Measurements from ENCODE around the gene SEMA3B. TPM values are rescaled to one million over a fixed set of nuclear protein-coding genes. Genes with fewer than 3 reads are reported as not detected.
A peak's percentile ranks its signal among the peaks of the same experiment; 100 is the strongest.

Gene SEMA3B
- total RNA-seq, 1 donor from 2014 or later = 5.4 TPM

DNA sequence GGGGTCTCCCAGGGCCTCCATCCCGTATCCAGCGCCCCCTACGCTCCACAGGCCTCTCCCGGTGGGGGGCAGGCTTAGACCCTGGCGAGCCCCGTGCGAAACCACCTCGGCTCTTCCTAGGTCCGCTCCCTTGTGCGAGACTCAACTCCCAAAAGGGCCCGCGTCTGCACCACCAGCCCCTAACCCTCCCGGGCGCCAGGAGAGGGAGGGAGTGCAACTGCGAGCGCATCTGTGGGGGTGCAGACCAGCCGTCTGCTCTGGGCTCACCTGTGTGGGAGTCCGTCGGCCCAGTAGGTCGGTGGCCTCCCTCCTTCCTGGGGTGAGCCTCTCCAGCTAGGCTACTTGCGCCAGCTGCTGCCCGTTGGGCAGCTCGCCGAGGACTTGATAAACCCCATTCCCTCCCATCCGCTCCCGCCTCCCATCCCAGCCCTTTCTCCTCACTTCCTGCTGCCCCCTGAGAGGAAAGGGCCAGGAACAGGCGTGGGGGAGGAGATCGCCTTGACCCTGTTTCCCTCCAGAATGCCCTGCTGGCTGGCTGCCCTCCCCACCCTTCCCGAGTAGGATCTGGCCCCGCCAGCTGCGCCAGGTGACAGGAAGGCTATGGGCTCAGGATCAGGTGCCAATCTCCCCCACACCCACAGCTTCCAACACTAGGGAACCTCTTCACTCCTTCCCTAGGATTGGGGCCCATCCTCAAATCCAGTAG, 53.6 kb downstream of the SEMA3B start, which contains the start of gene HYAL2:
Gene HYAL2, minus strand, starts transcription at position 360 of the 706 bp plus-strand sequence. CDS start 2,256 bp downstream, outside the sequence.
- DNase-seq = no peak
- H3K36me3 Mint-ChIP-seq (ENCODE audit: unreplicated experiment) = no peaks in the 10 kb centered on the region
- peak within 1 kb of the TSS; percentile 82 for H3K4me3 Mint-ChIP-seq (ENCODE audit: unreplicated experiment)
- no peak for TF ChIP-seq CTCF (IDR thresholded peaks at IDR 0.05; ENCODE audit: partially characterized antibody, unreplicated experiment)
- H3K27me3 Mint-ChIP-seq (ENCODE audit: unreplicated experiment) = peaks cover 8% of the 10 kb centered on the region
- peak within 1 kb of the TSS; percentile 95 for H3K27ac Mint-ChIP-seq (ENCODE audit: unreplicated experiment)
- peaks cover 6% of the 10 kb centered on the region for H3K9me3 Mint-ChIP-seq (ENCODE audit: unreplicated experiment)
- peaks cover 18% of the 10 kb centered on the region for H3K4me1 Mint-ChIP-seq (ENCODE audit: low read depth, unreplicated experiment)

DNA sequence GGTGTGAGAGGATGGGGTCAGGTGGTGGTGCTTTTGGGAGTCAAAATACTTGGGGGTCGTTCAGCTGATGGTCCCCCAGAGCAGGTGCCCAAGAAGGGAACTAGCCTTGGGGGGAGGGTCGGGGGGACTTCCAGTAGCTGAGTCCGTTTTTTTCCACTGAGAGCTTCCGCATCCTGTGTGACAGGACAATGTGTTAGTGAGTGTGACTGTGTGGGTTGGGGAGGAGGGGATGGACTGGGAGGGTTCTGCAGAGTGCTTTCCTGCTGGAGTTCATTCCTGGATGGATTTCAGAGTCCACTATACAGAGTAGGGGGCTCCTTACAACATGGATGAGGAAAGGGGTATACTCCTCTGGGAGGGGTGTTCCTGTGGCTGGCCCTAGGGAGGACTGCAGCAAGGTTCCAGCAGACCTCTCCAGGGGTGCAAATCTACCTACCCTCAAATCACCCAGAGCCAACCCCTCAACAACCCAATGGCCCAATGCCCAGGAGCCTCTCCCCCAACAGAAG, 54.2 kb downstream of the SEMA3B start:
- Mint-ChIP-seq H3K27ac (ENCODE audit: unreplicated experiment) (no peak overlapping the region), H3K4me3 (ENCODE audit: unreplicated experiment) (peak overlapping the region; percentile 38), H3K4me1 (ENCODE audit: low read depth, unreplicated experiment) (peaks cover 18% of the 10 kb centered on the region), H3K36me3 (ENCODE audit: unreplicated experiment) (no peaks in the 10 kb centered on the region), H3K9me3 (ENCODE audit: unreplicated experiment) (peaks cover 6% of the 10 kb centered on the region), H3K27me3 (ENCODE audit: unreplicated experiment) (peaks cover 8% of the 10 kb centered on the region)
- no peak for TF ChIP-seq CTCF (IDR thresholded peaks at IDR 0.05; ENCODE audit: partially characterized antibody, unreplicated experiment)
- no peak for DNase-seq

DNA sequence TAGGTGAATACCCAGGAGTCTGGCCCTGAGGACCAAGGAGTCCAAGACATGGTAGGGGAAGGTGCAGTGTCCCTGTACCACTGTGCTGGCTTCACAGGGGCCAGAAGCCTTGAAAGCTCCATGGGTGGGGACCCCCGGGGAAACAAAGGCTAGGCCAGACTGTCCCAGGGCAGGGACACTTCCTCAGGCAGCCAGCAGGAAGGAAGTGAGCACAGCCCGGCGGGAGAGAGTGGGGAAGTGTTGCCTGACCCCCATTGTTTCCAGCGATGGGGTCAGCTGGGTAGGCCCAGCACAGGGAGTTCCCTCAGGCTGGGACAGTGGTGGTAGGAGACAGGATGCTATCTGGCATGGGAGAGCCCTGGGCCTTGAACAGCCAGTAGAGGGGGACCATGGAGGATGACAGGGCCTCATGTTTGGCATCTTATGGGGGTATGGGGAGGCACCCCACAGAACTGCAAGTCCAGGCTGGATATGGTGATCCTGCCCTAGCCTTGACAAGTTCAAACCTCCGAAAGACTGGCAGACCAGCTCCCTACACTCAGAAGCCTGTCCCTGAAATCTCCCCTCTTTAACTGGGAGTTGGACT, 54.8 kb downstream of the SEMA3B start:
- Mint-ChIP-seq H3K9me3 (ENCODE audit: unreplicated experiment) (peaks cover 6% of the 10 kb centered on the region), H3K4me1 (ENCODE audit: low read depth, unreplicated experiment) (peaks cover 17% of the 10 kb centered on the region), H3K4me3 (ENCODE audit: unreplicated experiment) (no peak overlapping the region), H3K27me3 (ENCODE audit: unreplicated experiment) (peaks cover 8% of the 10 kb centered on the region), H3K27ac (ENCODE audit: unreplicated experiment) (no peak overlapping the region), H3K36me3 (ENCODE audit: unreplicated experiment) (no peaks in the 10 kb centered on the region)
- no peak for TF ChIP-seq CTCF (IDR thresholded peaks at IDR 0.05; ENCODE audit: partially characterized antibody, unreplicated experiment)
- no peak for DNase-seq

DNA sequence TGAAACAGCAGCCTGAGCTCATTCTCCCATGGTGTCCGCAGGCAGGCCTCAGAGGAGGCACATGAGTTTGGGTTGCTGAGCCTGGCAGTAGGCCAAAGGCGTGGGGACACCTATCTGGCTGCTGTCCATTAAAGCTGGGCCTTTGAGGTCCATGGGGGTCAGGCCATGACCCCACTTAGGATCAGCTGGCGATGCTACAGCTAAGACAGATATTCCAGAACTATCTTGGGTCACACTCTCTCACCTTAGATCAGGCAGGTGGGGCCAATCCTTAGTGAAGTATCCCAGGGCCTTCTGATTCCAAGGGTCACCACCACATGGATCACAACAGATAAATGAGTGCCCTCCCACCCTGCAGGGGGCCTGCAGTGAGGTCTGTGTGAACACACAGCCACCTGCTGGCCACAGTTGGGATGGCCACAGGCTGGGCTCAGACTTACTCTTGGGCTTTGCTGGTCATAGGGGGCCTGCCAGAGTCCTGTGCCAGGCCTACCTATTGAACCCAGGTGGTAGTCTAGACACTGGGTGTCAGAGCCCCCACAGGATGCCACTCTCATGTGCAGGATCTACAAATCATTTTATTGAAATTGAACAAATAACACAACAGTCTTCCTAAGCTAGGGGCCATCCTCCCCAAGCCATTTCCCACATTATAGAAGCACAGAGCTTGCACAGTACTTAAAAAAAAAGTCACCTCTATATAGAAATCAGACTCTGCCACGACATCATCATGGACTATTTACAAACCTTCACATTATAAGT, 55.6 kb downstream of the SEMA3B start:
- Mint-ChIP-seq H3K27me3 (ENCODE audit: unreplicated experiment) (peaks cover 8% of the 10 kb centered on the region), H3K27ac (ENCODE audit: unreplicated experiment) (no peak overlapping the region), H3K36me3 (ENCODE audit: unreplicated experiment) (no peaks in the 10 kb centered on the region), H3K9me3 (ENCODE audit: unreplicated experiment) (peaks cover 6% of the 10 kb centered on the region), H3K4me1 (ENCODE audit: low read depth, unreplicated experiment) (peaks cover 13% of the 10 kb centered on the region), H3K4me3 (ENCODE audit: unreplicated experiment) (no peak overlapping the region)
- peak; percentile 93 for TF ChIP-seq CTCF (IDR thresholded peaks at IDR 0.05; ENCODE audit: partially characterized antibody, unreplicated experiment)
- peak; percentile 92 for DNase-seq

Measured in glutamatergic neuron (in vitro differentiated cells).